ENCODE results near the gene TTC4. TPM values are rescaled to one million over a fixed set of nuclear protein-coding genes. Genes with fewer than 3 reads are reported as not detected.

TTC4 gene
- total RNA-seq, 1 donor from 2014 or later, result 23.9 TPM

DNA sequence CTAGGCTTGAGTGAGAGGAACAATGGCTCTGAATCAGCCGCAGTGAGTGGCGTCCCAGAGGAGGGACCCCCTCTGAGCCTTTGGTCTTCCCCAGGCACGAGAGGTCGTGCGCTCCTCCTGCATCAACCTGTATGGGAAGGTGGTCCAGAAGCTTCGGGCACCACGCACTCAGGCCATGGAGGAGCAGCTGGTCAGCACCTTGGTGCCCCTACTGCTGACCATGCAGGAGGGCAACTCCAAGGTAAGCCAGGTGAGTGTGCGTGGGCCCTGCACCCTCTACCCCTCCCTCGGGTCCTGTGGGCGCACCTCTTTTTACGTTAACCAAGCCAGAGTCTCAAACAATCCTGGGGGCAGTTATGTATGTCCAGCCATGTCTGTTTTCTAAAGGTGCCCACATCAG lies 13.7 kb upstream of the TTC4 start:
- intact Hi-C loops (cut with micrococcal nuclease), result no loop called here

GRCh38 chr1:54703471-54703870 lies 12.2 kb upstream of the TTC4 start:
- intact Hi-C loops (cut with micrococcal nuclease), result no loop called here

GRCh38 chr1:54705153-54705552 lies 10.5 kb upstream of the TTC4 start:
- intact Hi-C loops (cut with micrococcal nuclease), result no loop called here

DNA sequence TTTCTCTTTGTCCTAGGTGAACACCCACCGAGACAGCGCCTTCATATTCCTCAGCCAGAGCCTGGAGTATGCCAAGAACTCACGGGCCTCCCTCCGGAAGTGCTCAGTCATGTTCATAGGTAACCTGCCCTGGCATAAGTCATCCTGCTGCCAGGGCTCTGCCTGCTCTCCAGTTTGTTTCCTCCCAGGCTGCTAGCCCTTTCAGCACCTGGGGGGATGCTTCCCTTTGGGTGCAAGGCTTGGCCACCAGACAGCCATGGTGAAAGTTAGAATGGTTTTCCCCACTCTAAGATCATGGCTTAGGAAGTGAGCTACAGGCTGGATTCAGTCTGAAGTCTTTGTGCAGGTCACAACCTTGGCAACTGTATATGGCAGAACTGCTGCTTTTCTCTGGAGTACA lies 9.2 kb upstream of the TTC4 start:
- intact Hi-C loops (cut with micrococcal nuclease), result no loop called here

- intact Hi-C loops (cut with micrococcal nuclease), result no loop called here
Measured at GRCh38 chr1:54708385-54708784, 7.3 kb upstream of the TTC4 start.

DNA sequence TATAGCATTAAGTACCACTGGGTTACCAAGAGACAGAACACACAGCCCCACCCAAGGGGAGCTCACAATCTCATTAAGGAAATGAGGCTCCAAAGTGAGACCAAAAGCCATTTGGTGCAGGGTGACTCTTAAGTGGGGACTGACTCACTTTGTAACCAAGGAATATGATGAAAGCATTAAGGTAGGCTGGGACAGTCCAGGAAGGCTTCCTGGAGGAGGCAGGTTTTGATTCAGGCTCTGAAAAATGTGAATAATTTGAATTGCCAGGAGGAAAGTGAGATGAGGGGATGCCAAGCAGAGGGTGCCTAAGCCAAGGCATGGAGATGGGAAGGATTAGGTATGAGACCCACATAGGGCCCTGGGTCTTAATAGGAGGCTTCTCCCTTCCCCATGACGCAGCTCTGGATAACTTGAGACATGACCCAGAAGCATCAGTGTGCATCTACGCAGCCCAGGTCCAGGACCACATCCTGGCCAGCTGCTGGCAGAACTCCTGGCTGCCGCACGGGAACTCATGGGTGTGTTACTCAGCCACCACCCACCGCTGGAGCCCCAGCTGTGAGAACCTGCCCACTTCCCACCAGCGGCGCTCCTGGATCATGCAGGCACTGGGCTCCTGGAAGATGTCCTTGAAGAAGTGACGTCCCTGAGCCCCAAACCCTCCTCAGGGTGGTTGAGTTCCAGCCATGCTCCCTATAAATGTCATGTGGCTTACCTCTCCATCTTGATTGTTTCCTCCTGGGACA lies 5.9 kb upstream of the TTC4 start:
- intact Hi-C loops (cut with micrococcal nuclease), result no loop called here

GRCh38 chr1:54710434-54710833 lies 5.2 kb upstream of the TTC4 start:
- intact Hi-C loops (cut with micrococcal nuclease), result no loop called here

GRCh38 chr1:54710841-54711240 lies 4.8 kb upstream of the TTC4 start:
- intact Hi-C loops (cut with micrococcal nuclease), result no loop called here

DNA sequence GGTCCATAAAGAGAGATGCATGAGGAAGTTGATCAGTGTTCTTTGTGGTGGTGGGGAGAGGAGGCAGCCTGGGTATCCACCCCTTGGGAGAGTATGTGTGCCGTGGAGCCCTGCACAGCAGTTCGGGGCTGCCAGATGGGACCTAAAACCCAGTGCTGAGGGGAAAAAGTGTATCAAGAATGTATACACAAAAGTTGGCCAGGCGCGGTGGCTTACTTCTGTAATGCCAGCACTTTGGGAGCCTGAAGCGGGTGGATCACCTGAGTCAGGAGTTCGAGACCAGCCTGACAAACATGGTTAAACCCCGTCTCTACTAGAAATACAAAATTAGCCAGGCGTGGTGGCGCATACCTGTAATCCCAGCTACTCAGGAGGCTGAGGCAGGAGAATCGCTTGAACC lies 4.1 kb upstream of the TTC4 start:
- intact Hi-C loops (cut with micrococcal nuclease), result no loop called here

DNA sequence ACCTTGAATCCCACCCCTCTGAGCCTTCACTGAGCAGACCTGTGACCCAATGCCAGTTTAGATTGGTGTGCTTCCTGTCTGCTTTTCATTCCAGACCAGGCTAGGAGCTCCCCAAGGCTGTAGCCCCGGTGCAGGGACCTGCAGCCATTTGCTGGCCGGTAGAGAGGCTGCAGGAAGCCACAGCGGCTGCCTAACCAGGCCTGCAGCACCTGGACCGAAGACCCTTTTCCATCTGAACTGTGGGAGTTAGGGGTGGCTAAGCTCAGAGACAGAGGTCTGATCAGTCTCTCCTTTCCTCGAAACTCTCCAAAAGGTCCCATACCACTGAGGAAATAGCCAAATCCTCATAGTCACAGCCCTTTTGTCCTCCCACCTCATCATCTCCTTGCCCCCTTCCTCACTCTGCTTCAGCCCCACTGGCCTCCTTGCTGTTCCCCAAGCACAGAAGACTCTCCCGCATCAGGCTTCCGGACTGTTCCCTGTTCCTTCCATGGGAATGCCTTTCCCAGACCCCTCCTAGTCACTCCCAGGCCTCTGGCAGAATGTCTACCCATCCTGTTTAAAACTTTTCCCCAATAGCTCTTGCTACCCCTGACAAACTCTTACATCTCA lies 674 bp upstream of the TTC4 start:
- intact Hi-C loops (cut with micrococcal nuclease), result loop anchor here (1.0 to 5.0 kb wide), 6 partner anchors 49 to 768 kb away; partner anchors contain the start of genes IFT25, LRRC42, PARS2 and SSBP3

- intact Hi-C loops (cut with micrococcal nuclease), result loop anchor here (5.0 kb wide), 3 partner anchors 309 to 769 kb away; partner anchors contain the start of genes IFT25, LRRC42 and SSBP3
Measured at GRCh38 chr1:54716299-54717047, 812 bp downstream of the TTC4 start.

DNA sequence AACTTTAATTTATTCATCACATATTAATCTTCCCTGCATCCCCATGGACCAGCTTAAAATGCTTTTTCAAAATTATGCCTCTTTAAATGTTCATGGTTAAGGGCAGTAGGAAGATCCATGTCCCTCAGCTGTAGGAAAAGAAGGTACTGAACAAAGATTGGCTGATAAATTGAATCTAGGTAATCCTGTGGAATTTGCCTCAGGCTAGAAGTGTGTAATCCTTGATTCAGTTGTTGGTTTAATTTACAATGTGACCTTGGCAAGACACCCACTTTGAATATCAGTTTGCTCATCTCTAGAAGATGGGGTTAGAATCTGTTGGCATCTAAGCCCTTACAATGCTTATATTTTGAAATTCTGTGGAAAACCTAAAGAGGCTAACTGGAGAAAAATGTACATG lies 6.1 kb downstream of the TTC4 start:
- intact Hi-C loops (cut with micrococcal nuclease), result no loop called here

DNA sequence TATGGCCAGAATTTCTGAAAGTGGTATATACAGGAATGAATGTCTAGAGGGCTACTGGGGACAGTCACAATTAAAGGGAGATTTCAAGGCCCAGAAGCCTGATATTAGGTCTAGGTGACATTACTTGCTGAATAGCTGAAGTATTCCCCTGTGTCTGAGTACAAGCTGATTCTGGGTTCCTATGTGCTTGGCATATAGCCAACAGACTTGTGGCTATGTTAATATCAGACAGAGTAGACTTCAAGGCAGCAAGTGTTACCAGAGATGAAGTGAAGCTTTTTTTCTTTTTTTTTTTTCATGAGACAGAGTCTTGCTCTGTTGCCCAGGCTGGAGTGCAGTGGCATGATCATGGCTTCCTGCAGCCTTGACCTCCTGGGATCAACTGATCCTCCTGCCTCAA lies 8.3 kb downstream of the TTC4 start:
- intact Hi-C loops (cut with micrococcal nuclease), result no loop called here

GRCh38 chr1:54724771-54725170 lies 9.1 kb downstream of the TTC4 start:
- intact Hi-C loops (cut with micrococcal nuclease), result no loop called here

DNA sequence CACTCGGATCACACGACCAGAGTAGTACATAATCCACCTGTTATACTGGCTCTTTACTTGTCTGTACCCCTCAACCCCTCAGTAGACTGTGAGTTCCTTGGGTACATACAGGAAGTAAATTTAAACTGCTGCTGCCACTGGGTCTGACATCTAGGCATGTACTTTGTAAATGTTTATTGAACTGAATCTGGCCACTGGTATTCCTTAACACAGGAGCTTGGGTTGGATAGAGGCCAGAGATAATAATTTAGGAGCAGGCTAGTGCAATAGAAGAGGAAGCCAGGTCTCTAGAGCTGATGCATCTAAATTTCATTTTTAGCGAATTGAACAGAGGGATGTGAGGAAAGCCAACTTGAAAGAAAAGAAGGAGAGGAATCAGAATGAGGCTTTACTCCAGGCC lies 12.4 kb downstream of the TTC4 start:
- intact Hi-C loops (cut with micrococcal nuclease), result no loop called here

GRCh38 chr1:54736685-54737084 lies 21.0 kb downstream of the TTC4 start:
- intact Hi-C loops (cut with micrococcal nuclease), result no loop called here

DNA sequence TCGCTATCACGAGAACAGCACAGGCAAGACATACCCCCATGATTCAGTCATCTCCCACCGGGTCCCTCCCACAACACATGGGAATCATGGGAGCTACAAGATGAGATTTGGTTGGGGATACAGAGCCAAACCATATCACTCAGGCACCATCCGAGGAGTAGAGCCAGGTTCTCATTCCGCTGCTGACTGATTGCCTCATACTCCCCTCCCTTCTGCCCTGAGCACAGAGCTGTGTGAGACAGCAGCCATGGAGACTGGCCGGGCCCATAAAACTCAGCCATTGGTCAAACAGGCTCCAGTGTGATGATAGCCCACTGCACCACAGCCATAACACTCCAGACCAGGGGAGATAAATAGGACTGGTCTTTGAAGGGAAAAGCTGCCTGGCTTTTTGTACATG lies 22.6 kb downstream of the TTC4 start:
- intact Hi-C loops (cut with micrococcal nuclease), result no loop called here

GRCh38 chr1:54741531-54741930 lies 25.9 kb downstream of the TTC4 start:
- intact Hi-C loops (cut with micrococcal nuclease), result no loop called here

GRCh38 chr1:54742282-54742681 lies 26.6 kb downstream of the TTC4 start:
- intact Hi-C loops (cut with micrococcal nuclease), result no loop called here

DNA sequence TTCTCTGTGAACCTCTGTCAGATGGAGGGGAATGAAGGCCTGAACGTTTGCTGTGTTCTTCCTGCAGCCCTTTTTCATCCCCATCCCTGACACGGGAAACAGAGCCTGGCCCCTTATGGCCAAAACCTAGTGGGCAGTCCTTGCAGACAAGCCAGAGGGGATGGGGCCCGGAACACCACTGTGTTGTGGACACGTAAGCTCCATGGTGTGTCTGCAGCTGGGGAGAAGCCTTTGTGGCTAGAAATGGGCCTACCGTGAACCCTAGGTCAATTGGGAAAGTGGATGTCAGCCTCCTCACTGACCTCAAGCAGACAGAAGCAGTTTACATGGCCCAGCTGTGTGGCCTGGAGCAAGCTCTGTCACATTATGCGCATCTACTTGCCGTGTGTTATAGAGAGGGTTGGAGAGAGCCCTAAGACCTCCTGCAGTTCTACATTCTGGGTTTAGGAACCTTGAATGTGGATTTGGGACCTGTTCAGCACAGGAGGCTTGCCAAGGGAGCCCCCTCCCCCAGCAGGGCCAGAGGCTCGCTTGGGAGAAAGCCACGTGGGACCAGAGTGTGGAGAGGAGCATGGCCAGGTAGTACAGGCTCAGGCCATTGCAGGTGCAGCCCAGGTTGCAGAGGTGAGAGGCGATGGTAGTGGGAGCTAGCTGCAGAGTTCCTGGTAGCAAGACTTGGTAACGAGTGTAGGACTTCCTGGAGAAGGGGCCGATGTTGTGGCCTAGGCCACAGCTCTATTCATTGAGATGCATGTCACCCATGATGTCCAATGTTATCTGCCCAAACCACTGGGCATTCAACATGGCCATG lies 28.0 kb downstream of the TTC4 start:
- intact Hi-C loops (cut with micrococcal nuclease), result no loop called here

- intact Hi-C loops (cut with micrococcal nuclease), result no loop called here
Measured at GRCh38 chr1:54744696-54745095, 29.0 kb downstream of the TTC4 start.

Data from T-helper 2 cell treated with Interferon-gamma antibody and Interleukin-4, amounts not matched to agents 100 ng/mL and 5 ng/mL, for 36 hours (primary cell).